Measurements from ENCODE around the gene SAFB.
"Not testable (repeated sequence)": the region's sequence is repeated elsewhere in the genome, so short reads cannot be mapped to it uniquely, and the experiment has no call there.

Gene SAFB

DNA sequence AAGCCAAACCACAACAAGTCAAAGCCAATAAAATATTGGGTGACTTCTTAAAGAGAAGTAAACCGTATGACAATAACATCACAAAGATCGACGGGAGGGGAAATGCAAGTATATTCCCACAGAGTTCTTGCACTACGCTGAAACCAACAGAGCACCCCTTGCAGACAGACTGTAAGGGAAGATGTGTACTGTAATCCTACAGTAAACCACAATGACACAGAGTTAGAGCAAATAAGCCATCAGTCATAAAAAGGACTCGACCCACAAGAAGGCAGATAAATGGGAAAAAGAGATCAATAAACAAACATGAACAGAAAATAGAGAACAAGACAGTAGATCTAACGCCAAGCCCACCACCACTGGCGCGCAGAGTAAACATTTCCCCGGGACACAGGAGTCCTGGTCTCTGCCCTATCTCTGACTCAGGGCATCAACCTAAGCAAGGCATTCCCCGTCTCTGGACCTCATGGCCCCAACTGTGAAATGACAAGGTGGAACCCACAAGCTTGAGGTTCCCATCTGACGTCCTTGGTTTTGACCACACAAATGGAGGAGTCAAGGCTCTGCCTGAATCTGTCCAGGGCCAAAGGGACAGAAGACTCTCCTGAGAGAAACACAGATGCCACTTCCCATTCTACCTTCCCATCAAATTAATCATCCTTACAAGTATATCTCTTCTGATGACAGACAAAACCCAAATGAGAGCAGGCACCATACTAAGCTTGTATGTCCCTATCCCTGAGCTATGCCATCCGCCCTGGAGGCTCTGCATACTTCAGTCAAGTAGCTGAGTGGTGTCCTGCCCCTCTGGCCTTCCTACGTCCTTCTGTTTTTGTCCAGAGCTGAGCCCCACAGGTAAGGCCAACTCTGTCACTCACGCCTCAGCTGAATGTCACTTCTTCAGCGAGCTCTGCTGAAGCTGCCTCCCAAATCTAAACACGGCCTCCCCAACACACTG lies 15.3 kb upstream of the SAFB start:
- H3K27ac ChIP-seq (ENCODE audit: low read depth, low read length): no peak overlapping the region
- peaks cover 36% of the 10 kb centered on the region for H3K36me3 ChIP-seq (ENCODE audit: control insufficient read depth, insufficient read depth, low read length)
- H3K27me3 ChIP-seq (ENCODE audit: control insufficient read depth, insufficient read depth, low read length): no peaks in the 10 kb centered on the region
- H3K4me3 ChIP-seq (ENCODE audit: low read length): no peak overlapping the region
- H3K9ac ChIP-seq (ENCODE audit: low read length): no peak overlapping the region
- no peaks in the 10 kb centered on the region for H3K4me1 ChIP-seq (ENCODE audit: control insufficient read depth, insufficient read depth, low read length)

DNA sequence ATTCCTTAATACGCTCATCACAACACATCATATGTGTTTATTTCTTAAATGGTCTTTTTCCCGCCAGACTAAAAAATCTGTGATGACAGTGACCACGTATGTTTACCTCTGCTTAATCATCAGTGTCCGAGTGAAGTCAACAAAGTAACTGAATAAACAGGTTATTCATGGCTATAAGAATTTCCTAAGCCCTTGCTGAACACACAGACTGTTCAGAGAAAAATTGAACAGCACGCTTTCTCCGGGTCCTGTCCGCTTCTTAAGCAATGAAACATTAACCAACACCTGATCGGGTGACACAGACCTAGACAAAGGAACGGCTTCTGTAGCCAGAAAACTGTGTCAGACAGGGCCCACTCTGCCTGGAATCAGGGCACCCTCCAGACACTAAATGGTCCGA lies 14.6 kb upstream of the SAFB start:
- no peaks in the 10 kb centered on the region for H3K27me3 ChIP-seq (ENCODE audit: control insufficient read depth, insufficient read depth, low read length)
- no peaks in the 10 kb centered on the region for H3K4me1 ChIP-seq (ENCODE audit: control insufficient read depth, insufficient read depth, low read length)
- no peak overlapping the region for H3K27ac ChIP-seq (ENCODE audit: low read depth, low read length)
- peaks cover 43% of the 10 kb centered on the region for H3K36me3 ChIP-seq (ENCODE audit: control insufficient read depth, insufficient read depth, low read length)
- no peak overlapping the region for H3K4me3 ChIP-seq (ENCODE audit: low read length)
- no peak overlapping the region for H3K9ac ChIP-seq (ENCODE audit: low read length)

- H3K9ac ChIP-seq (ENCODE audit: low read length); H3K4me1 ChIP-seq (ENCODE audit: control insufficient read depth, insufficient read depth, low read length); H3K27ac ChIP-seq (ENCODE audit: low read depth, low read length); H3K4me3 ChIP-seq (ENCODE audit: low read length); H3K27me3 ChIP-seq (ENCODE audit: control insufficient read depth, insufficient read depth, low read length): not testable (repeated sequence)
- H3K36me3 ChIP-seq (ENCODE audit: control insufficient read depth, insufficient read depth, low read length): peaks cover 44% of the 10 kb centered on the region
Observed at GRCh38 chr19:5608766-5609165, 14.1 kb upstream of the SAFB start.

DNA sequence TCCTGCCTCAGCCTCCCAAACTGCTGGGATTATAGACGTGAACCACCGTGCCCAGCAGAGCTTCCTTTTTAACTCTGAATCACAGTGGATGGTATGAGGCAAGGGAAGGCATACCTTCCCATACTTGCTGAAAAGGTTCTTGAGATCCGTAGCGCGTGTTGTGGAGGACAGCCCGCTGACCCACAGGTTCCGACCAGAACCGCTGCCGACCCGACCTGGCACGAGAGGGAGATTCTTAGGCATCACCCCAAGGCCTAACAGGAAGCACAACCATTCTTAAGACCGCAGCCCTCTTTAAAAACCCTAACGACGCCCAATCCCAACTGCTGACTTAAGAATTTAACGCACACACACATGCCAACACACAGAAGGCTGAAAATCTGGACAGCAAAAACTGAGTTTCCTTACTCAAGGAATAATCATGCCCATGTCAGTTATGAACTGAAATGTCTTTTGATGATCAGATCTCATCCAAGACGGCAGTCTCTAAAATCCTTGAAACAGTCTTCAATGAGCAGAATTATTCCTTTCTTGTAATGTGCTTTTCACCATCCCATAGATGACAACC lies 12.9 kb upstream of the SAFB start:
- no peak overlapping the region for H3K9ac ChIP-seq (ENCODE audit: low read length)
- H3K27me3 ChIP-seq (ENCODE audit: control insufficient read depth, insufficient read depth, low read length): no peaks in the 10 kb centered on the region
- H3K4me3 ChIP-seq (ENCODE audit: low read length): no peak overlapping the region
- no peak overlapping the region for H3K27ac ChIP-seq (ENCODE audit: low read depth, low read length)
- H3K4me1 ChIP-seq (ENCODE audit: control insufficient read depth, insufficient read depth, low read length): no peaks in the 10 kb centered on the region
- H3K36me3 ChIP-seq (ENCODE audit: control insufficient read depth, insufficient read depth, low read length): peaks cover 49% of the 10 kb centered on the region

DNA sequence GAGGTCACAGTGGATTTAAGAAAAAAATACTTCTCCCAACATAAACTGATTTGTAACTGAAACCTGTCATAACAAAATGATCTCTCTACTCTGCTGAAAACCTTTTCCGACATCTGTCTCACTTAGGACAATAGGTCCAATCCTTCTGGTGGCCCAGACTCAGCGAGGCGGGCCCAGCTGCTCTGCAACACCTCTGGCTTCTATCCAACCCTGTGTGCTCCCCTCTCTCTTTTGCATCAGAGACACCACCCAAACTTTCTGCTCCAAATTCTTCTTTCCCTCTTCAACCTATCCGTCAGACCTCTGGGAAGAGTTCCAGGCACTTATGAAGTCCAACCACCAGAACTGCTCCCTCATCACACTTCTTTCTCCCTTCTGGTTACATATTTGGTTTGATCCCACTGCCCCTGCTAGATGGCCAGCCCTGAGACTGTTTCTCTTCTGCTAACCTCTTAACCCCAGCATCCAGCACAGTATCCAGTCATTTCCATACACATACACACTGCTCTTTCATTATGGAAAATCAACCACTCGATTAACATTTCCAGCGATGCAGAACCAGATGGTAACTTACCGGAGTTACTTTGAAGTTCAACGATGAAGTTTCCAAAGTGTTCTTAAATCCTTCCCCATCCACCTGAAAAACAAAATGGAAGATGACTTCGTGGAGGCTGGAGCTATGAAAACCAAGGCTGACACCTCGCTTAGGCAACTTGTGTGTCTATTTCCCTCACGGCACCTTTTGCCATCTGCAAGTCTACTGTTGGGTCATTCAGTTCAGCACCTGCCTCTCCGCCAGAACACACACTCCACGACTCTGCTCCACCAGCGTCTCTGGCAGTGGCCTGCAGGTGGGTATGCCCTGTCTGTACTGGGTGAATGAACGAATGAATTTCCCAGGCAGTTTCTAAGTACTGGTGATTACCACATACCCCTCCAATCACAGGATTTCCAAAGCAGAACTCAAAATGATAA lies 9.7 kb upstream of the SAFB start:
- Histone ChIP-seq H3K4me1 (ENCODE audit: control insufficient read depth, insufficient read depth, low read length) (no peaks in the 10 kb centered on the region), H3K9ac (ENCODE audit: low read length) (no peak overlapping the region), H3K36me3 (ENCODE audit: control insufficient read depth, insufficient read depth, low read length) (peaks cover 51% of the 10 kb centered on the region), H3K27me3 (ENCODE audit: control insufficient read depth, insufficient read depth, low read length) (no peaks in the 10 kb centered on the region), H3K4me3 (ENCODE audit: low read length) (no peak overlapping the region), H3K27ac (ENCODE audit: low read depth, low read length) (no peak overlapping the region)

- no peak overlapping the region for H3K9ac ChIP-seq (ENCODE audit: low read length)
- no peaks in the 10 kb centered on the region for H3K27me3 ChIP-seq (ENCODE audit: control insufficient read depth, insufficient read depth, low read length)
- H3K36me3 ChIP-seq (ENCODE audit: control insufficient read depth, insufficient read depth, low read length): peaks cover 42% of the 10 kb centered on the region
- H3K4me3 ChIP-seq (ENCODE audit: low read length): no peak overlapping the region
- no peak overlapping the region for H3K27ac ChIP-seq (ENCODE audit: low read depth, low read length)
- peaks cover 6% of the 10 kb centered on the region for H3K4me1 ChIP-seq (ENCODE audit: control insufficient read depth, insufficient read depth, low read length)
Observed at GRCh38 chr19:5615756-5616327, 7.0 kb upstream of the SAFB start.

DNA sequence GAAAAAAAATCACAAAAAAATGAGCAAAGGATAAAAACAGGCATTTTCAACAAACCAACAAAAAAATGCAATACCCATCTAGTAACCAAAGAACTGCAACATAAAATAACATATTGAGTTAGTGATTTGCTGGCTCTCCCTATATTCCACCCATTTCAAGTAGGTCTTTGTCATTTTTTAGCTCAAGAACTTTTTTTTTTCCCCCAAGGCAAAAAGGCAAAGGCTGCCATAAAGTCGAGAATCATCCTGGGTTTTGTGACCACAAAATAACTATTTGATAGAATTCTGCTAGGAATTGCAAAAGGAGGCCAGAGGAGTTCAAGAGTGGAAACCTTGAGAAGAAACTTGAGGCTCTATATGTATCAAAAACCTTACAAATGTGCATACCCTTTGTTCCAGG lies 5.8 kb upstream of the SAFB start:
- Histone ChIP-seq H3K4me1 (ENCODE audit: control insufficient read depth, insufficient read depth, low read length) (peaks cover 16% of the 10 kb centered on the region), H3K27ac (ENCODE audit: low read depth, low read length) (no peak overlapping the region), H3K4me3 (ENCODE audit: low read length) (no peak overlapping the region), H3K36me3 (ENCODE audit: control insufficient read depth, insufficient read depth, low read length) (peaks cover 41% of the 10 kb centered on the region), H3K9ac (ENCODE audit: low read length) (no peak overlapping the region), H3K27me3 (ENCODE audit: control insufficient read depth, insufficient read depth, low read length) (no peaks in the 10 kb centered on the region)

DNA sequence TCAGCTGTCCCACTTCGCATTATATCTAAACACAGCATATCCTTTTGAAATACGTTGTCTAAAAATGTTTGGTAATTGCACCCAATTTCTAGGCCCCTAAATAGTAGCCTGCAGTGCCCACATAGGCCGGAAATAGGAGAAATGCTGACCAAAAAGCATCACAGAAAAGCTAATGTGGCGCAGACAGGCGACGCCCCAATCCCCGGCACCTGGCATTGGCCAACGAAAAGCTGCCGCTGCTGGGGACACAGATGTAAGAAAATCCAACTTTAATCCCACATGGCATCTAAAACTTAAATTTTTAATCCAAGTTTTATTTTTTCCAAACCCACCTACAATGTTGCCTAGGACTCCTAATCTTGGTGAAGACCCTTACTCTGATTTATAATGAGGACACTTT lies 4.3 kb upstream of the SAFB start:
- H3K36me3 ChIP-seq (ENCODE audit: control insufficient read depth, insufficient read depth, low read length): peaks cover 28% of the 10 kb centered on the region

DNA sequence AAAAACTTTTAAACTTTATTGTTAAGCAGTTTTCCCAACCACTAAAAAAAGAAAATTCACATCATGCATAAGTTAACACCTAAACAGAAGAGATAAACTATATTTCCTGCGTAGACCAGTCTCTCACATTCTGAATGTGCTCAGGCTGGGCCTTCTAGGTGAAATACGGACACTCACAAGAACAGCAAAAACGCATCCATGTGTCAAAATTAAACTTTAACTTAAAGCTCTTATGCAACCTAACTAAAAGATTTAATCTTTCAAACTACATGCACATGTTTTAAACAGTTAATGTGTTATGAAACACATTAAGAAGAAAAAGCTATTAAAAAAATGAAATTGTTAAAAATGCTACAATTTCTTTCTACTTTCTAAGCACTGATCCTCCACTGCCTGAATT lies 2.9 kb upstream of the SAFB start:
- Histone ChIP-seq H3K9ac (ENCODE audit: low read length) (no peak overlapping the region), H3K27me3 (ENCODE audit: control insufficient read depth, insufficient read depth, low read length) (no peaks in the 10 kb centered on the region), H3K4me3 (ENCODE audit: low read length) (no peak overlapping the region), H3K36me3 (ENCODE audit: control insufficient read depth, insufficient read depth, low read length) (peaks cover 18% of the 10 kb centered on the region), H3K4me1 (ENCODE audit: control insufficient read depth, insufficient read depth, low read length) (peaks cover 20% of the 10 kb centered on the region), H3K27ac (ENCODE audit: low read depth, low read length) (no peak overlapping the region)

More for the DNA sequence above, 4.3 kb upstream of the SAFB start:
- Histone ChIP-seq H3K27ac (ENCODE audit: low read depth, low read length) (no peak overlapping the region), H3K27me3 (ENCODE audit: control insufficient read depth, insufficient read depth, low read length) (no peaks in the 10 kb centered on the region), H3K4me3 (ENCODE audit: low read length) (no peak overlapping the region), H3K9ac (ENCODE audit: low read length) (no peak overlapping the region), H3K4me1 (ENCODE audit: control insufficient read depth, insufficient read depth, low read length) (peaks cover 16% of the 10 kb centered on the region)

DNA sequence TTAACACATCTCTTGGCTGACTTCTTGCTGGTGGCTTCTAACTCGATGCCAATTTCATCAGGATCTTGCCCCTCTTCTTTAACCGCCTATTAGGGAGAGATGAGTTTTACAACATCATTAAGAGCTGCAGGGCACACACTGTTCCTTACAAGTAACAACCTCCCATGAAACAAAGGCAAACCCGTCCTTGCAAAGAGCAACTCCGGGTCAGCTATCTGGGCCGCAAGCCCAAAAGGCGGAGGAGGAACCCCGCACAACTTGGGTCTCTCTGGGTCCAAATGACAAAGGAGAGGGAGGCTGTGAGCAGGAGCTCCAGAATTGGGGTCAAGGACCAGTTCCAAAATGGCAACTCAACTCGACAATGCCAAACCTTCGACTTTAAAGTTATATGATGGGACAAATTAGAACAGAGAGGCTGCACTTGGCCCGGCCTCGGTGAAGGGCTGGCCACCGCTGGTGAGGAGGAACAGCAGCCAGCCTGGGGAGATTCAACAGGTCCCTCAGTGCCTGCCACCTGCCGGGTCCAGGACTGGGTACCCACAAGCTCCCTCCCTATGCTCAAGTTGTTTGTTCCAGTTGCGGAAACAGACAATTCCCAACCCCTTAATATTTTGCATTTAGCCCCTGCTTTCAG lies 1.5 kb upstream of the SAFB start:
- H3K4me1 ChIP-seq (ENCODE audit: control insufficient read depth, insufficient read depth, low read length): peaks cover 33% of the 10 kb centered on the region
- no peaks in the 10 kb centered on the region for H3K27me3 ChIP-seq (ENCODE audit: control insufficient read depth, insufficient read depth, low read length)
- peak overlapping the region; percentile 94 for H3K4me3 ChIP-seq (ENCODE audit: low read length)
- peaks cover 9% of the 10 kb centered on the region for H3K36me3 ChIP-seq (ENCODE audit: control insufficient read depth, insufficient read depth, low read length)
- H3K27ac ChIP-seq (ENCODE audit: low read depth, low read length): peak overlapping the region; percentile 97
- H3K9ac ChIP-seq (ENCODE audit: low read length): peak overlapping the region; percentile 83

- peaks cover 33% of the 10 kb centered on the region for H3K4me1 ChIP-seq (ENCODE audit: control insufficient read depth, insufficient read depth, low read length)
- H3K36me3 ChIP-seq (ENCODE audit: control insufficient read depth, insufficient read depth, low read length): peaks cover 14% of the 10 kb centered on the region
- peak overlapping the region; percentile 94 for H3K4me3 ChIP-seq (ENCODE audit: low read length)
- H3K27ac ChIP-seq (ENCODE audit: low read depth, low read length): peak overlapping the region; percentile 97
- H3K27me3 ChIP-seq (ENCODE audit: control insufficient read depth, insufficient read depth, low read length): no peaks in the 10 kb centered on the region
- H3K9ac ChIP-seq (ENCODE audit: low read length): peak overlapping the region; percentile 83
Observed at GRCh38 chr19:5621945-5622464, 878 bp upstream of the SAFB start.

Measured in rectal smooth muscle tissue (tissue), 1 donor.